ENCODE results near the gene WIZ. TPM values are rescaled to one million over a fixed set of nuclear protein-coding genes. Genes with fewer than 3 reads are reported as not detected.

WIZ gene
- total RNA-seq, 1 donor from 2014 or later: 34.1 TPM

DNA sequence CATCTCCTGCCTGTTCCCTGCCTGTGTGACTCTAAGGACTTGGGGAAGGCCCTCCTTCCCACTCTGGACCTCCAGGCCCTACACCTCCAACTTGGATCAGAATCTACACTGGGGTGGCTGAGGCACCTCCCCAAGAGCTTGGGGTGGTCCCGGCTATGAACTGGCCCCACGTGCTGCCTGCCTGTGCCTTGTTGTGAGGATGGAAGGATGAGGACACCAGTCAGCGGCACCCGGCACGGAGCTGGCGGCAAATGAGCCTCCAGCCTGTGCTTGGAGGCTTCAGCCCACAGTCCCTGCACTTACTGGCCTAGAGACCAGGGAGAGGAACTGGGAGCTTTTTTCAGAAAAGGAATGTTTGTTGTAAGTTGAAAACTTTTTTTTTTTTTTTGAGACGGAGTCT, 78.6 kb downstream of the WIZ start:
- ChIA-PET POLR2A (interaction anchor here (0.6 to 0.7 kb wide), 2 partner anchors 27 to 739 kb away, joined by 3 to 4 read pairs; no protein-coding TSS in a partner anchor), CTCF (no interaction called here)
- Mint-ChIP-seq H3K4me1 (peaks cover 6% of the 10 kb centered on the region), H3K36me3 (ENCODE audit: low read depth) (peaks cover 81% of the 10 kb centered on the region), H3K27me3 (no peaks in the 10 kb centered on the region), H3K27ac (no peak overlapping the region), H3K4me3 (no peak overlapping the region), H3K9me3 (no peaks in the 10 kb centered on the region)
- no peak for DNase-seq
- no peak for ATAC-seq (ENCODE audit: low read depth)
- no peak for TF ChIP-seq CTCF (IDR thresholded peaks at IDR 0.05)
- intact Hi-C loops (cut with micrococcal nuclease): no loop called here

Other genes starting within 250 kb of the WIZ start
- not detected in 2 replicates for gene NOTCH3, start 249.0 kb downstream of the WIZ start, total RNA-seq
- gene EPHX3, start 217.5 kb downstream of the WIZ start, total RNA-seq: not detected in 2 replicates
- gene BRD4, start 117.4 kb downstream of the WIZ start, total RNA-seq: 144 and 164 TPM in 2 replicates
- gene AKAP8, start 70.2 kb downstream of the WIZ start, total RNA-seq: 74.8 and 79.0 TPM in 2 replicates
- gene AKAP8L, start 31.0 kb downstream of the WIZ start, total RNA-seq: 126 and 163 TPM in 2 replicates
- gene RASAL3, start 14.6 kb upstream of the WIZ start, total RNA-seq: 76.2 and 89.3 TPM in 2 replicates
- gene PGLYRP2, start 29.5 kb upstream of the WIZ start, total RNA-seq: not detected in 2 replicates
- not detected in 2 replicates for gene CYP4F22, start 58.6 kb upstream of the WIZ start, total RNA-seq
- gene CYP4F8, start 165.3 kb upstream of the WIZ start, total RNA-seq: not detected in 2 replicates
- not detected in 2 replicates for gene CYP4F3, start 190.9 kb upstream of the WIZ start, total RNA-seq
- not detected in 2 replicates for gene CYP4F12, start 223.1 kb upstream of the WIZ start, total RNA-seq